Measurements from ENCODE around the gene RELCH.
A peak's percentile ranks its signal among the peaks of the same experiment; 100 is the strongest.

Gene RELCH

DNA sequence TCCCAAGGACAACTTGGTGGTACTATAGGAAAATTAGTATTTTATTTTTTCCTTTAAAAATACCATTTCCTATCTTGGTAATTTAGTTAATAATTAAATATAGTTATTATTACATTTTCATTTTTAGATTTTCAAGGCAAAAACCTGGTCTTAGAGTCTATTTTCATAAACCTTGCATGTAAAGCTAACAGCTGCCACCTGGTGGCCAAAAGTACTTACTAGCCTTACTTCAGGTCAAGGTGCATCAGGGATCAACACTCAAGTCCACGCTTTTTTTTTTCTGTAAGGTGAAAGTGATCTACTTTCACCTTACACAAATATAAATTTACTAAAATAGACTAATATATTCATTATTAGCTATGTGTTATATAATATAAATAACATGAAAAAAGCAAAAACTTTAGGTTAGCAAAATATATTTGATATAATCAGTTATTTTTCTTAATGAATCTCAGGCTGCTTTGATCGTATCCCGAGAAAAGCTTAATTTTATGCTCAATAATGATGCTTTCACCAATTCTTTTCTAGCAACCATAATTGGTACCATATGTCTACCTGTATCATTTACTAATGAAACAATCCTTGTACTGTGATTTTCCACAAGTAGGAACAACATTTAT lies 62.5 kb downstream of the RELCH start:
- peak; percentile 26 to 40 (median 39) for DNase-seq (ENCODE audit: low read depth in 3 of 3)

DNA sequence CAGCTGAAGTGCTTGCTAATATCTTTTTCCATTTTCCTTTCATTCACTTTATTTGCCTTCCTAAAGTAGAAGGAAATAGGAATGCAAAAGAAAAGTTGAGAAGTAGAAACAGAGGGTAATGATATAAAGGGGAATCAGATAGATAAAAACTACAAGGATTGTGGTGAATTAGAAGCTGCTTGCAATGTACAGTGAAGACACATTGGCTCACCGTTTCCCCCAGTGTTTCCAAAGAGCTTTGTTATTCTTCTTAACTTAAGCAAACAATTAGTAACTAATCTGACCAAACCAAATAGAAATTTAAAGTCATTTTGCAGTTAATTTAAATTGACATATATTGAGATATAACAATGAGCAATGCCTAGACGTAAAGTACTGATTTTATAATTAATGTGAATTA lies 63.4 kb downstream of the RELCH start:
- no peak for DNase-seq (ENCODE audit: low read depth in 3 of 3)

DNA sequence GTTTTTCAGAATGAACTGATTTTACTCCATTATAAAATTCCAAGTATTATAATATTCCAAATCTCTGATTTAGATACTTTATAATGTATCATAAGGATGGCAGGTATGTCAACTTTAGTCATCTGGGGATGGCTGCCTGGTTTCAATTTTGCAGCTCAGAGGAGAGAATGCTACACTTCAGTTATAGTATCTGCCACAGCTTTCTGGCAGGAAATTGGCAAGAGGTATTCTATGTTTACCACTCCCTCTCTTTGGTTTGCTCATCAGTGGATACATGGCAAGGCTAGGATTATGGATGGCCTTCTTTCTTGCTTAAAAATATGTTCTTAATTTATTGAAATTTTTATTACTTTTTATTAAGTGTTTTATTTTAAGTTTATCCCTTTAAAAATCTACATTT lies 71.0 kb downstream of the RELCH start:
- no peak for DNase-seq (ENCODE audit: low read depth in 3 of 3)

- no peak for DNase-seq (ENCODE audit: low read depth in 3 of 3)
Observed at GRCh38 chr18:62258616-62259015, 71.6 kb downstream of the RELCH start.

- DNase-seq (ENCODE audit: low read depth in 3 of 3) = no peak
Observed at GRCh38 chr18:62262061-62262460, 75.0 kb downstream of the RELCH start.

- no peak for DNase-seq (ENCODE audit: low read depth in 3 of 3)
Observed at GRCh38 chr18:62264984-62265383, 77.9 kb downstream of the RELCH start.

- no peak for DNase-seq (ENCODE audit: low read depth in 3 of 3)
Observed at GRCh38 chr18:62277045-62277444, 90.0 kb downstream of the RELCH start.

- DNase-seq (ENCODE audit: low read depth in 3 of 3) = no peak
Observed at GRCh38 chr18:62279561-62279960, 92.5 kb downstream of the RELCH start.

DNA sequence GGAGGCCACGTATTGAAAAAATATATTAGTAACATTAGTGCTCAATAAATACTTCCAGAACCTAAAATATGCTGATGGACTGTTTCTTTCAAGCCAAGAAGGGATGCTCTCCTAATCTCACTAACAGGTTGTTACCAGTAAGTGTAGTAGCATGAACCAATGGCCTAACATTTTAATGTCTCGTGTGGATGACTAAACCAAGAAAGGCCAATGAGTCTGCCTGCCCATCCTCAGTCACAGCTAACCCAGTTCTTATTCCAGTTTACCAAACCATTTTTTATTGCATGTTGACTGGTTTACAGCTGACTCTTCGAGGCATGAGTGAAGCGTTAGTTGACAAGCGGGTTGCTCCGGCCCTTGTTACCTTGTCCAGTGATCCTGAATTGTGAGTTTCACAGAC lies 93.0 kb downstream of the RELCH start:
- DNase-seq (ENCODE audit: low read depth in 3 of 3) = no peak

DNA sequence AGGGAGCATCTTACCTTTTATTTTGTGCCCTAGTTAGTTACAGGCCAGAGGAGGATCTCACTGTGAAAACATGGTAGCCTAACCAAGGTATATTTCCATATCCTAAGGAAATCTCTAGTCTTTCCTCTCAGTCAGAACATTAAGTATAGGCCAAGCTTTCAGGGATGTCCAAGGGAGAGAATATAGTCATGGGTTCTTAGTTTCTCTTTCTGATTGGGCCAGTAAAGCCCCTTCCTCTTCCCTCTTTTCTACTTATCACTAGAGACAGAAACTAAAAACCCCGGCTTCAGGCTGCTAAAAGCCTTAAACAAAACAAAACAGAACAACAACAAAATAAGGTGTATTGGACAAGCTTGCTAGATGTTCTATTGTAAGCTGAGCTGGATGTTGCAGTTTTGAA lies 93.7 kb downstream of the RELCH start:
- DNase-seq (ENCODE audit: low read depth in 3 of 3) = no peak

- DNase-seq (ENCODE audit: low read depth in 3 of 3) = no peak
Observed at GRCh38 chr18:62281684-62282083, 94.6 kb downstream of the RELCH start.

DNA sequence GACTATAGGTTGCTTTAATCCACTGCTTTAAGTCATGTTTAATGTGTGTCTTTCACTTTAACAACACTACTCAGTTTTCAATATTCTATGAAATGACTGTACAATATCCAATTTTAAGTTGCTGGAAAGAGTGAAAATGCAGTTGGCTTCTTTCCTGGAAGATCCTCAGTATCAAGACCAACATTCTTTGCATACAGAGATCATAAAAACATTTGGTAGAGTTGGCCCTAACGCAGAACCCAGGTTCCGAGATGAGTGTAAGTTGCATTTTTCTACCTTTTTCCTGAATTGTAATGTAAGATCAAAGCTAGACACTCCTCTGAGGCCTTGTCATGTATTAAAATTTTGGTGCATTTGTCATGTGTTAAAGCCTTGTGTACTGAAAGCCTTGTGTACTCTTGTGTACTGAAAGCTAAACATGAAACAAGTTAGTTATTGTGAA lies 95.2 kb downstream of the RELCH start:
- DNase-seq (ENCODE audit: low read depth in 3 of 3) = no peak

DNA sequence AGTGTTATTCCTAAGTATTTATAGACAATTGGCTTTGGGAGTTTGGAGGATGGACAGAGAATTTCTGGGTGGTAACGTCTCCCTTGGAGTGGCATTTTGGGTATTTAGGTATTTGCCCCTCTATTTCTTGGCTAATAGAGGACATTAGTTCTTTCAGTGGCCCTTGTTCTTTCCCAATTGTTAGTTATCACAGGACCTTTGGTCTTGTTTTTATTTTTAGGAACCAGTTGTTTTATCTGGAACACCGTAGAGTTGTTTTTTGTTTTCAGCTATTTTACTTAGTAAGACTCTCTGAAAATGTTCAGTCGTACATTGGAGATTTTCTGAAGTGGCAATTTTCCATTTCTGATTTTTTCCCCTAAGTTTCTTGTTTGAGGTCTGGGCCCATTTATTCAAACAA lies 97.6 kb downstream of the RELCH start:
- no peak for DNase-seq (ENCODE audit: low read depth in 3 of 3)

GRCh38 chr18:62285281-62285680 lies 98.2 kb downstream of the RELCH start:
- no peak for DNase-seq (ENCODE audit: low read depth in 3 of 3)

DNA sequence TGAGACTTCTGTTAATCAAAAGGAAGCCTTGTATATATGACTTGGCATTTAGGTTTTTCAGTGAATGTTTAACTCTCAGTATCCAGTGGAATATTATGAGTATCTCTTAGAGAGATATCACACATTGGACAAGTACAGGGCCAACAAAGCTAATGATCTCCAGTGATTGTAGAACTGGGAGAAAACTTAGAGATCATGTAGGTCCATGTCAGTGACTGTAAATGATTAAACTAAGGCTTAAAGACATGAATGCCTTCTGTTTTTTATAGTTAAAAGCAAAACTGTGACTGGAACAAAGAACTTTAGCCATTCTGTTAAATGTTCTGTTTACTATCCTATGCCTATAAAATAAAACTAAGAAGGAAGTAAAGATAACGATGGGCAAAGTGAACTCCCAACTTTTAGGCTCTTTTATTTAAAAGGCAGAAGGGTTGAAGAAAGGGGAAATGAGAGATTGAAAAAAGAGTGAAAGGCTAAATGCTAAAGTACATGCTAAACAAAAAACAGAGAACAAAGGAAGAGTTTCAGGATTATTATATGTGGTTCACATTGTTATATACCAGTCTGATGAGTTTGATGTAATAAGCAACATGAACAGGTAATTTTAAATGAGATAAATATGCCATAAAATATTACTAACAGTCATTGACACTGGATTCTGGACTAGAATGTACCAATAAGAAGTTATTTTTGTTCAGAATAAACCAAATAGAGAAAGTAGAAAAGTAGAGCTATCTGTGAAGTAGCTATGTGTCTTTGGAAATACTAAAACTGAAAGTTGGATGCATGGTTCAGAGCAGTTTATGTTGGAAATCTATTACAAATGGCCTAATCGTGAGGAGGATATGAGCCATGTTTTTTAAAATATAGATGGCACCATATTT lies 101.0 kb downstream of the RELCH start:
- DNase-seq (ENCODE audit: low read depth in 3 of 3) = no peak

- DNase-seq (ENCODE audit: low read depth in 3 of 3) = no peak
Observed at GRCh38 chr18:62288665-62289008, 101.6 kb downstream of the RELCH start.

GRCh38 chr18:62289047-62289446 lies 102.0 kb downstream of the RELCH start:
- DNase-seq (ENCODE audit: low read depth in 3 of 3) = no peak

- DNase-seq (ENCODE audit: low read depth in 3 of 3) = no peak
Observed at GRCh38 chr18:62294073-62294472, 107.0 kb downstream of the RELCH start.

- DNase-seq (ENCODE audit: low read depth in 3 of 3) = no peak
Observed at GRCh38 chr18:62300359-62300963, 113.4 kb downstream of the RELCH start.

GRCh38 chr18:62301322-62301721 lies 114.3 kb downstream of the RELCH start:
- DNase-seq (ENCODE audit: low read depth in 3 of 3) = no peak

DNA sequence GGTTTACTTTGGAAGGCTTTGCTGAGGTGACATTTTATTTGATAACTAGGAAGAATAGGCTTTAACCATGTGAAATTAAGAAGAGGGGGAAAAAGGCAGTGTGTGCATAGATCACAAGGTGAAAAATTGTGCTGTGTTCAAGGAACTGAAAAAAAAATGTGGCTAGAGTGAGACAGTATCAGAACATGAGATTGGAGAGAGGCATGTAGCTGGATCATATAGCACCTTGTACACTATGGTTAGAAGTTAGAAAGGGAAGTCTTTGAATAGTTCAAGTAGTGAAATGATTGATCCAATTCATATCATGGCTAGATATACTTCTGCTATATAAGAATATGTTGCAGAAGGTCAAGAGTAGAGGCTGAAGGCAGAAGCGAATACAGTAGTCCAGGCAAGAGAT lies 125.8 kb downstream of the RELCH start:
- no peak for DNase-seq (ENCODE audit: low read depth in 3 of 3)

GRCh38 chr18:62318228-62319180 lies 131.4 kb downstream of the RELCH start:
- no peak for DNase-seq (ENCODE audit: low read depth in 3 of 3)
